ENCODE results near the gene KMT2B.

KMT2B gene

GRCh38 chr19:35718345-35719041 lies 690 bp downstream of the KMT2B start:
- Histone ChIP-seq H3K36me3 (ENCODE audit: control insufficient read depth, insufficient read depth, low read length) (no peaks in the 10 kb centered on the region), H3K27ac (peak overlapping the region; percentile 65), H3K79me2 (peaks cover 37% of the 10 kb centered on the region), H3K4me3 (ENCODE audit: low read depth, low read length) (peak overlapping the region; percentile 52), H3K9ac (peak overlapping the region; percentile 46), H3K4me2 (ENCODE audit: low read length) (peak overlapping the region; percentile 63), H3K27me3 (ENCODE audit: control insufficient read depth, insufficient read depth, low read length) (no peaks in the 10 kb centered on the region), H3K4me1 (peaks cover 7% of the 10 kb centered on the region), H2AFZ (peak overlapping the region; percentile 70), H3K9me3 (ENCODE audit: control insufficient read depth, low read length) (no peaks in the 10 kb centered on the region)
- no peak for TF ChIP-seq CTCF (IDR thresholded peaks at IDR 0.05)

- Histone ChIP-seq H3K4me2 (ENCODE audit: low read length) (no peak overlapping the region), H3K27ac (no peak overlapping the region), H2AFZ (no peak overlapping the region), H3K36me3 (ENCODE audit: control insufficient read depth, insufficient read depth, low read length) (no peaks in the 10 kb centered on the region), H3K79me2 (peaks cover 37% of the 10 kb centered on the region), H3K4me1 (peaks cover 7% of the 10 kb centered on the region), H3K9ac (no peak overlapping the region), H3K27me3 (ENCODE audit: control insufficient read depth, insufficient read depth, low read length) (no peaks in the 10 kb centered on the region), H3K9me3 (ENCODE audit: control insufficient read depth, low read length) (no peaks in the 10 kb centered on the region), H3K4me3 (ENCODE audit: low read depth, low read length) (no peak overlapping the region)
- TF ChIP-seq CTCF (IDR thresholded peaks at IDR 0.05), result no peak
These were observed 1.8 kb downstream of the KMT2B start for GRCh38 chr19:35719402-35720162.

- Histone ChIP-seq H3K4me2 (ENCODE audit: low read length) (no peak overlapping the region), H2AFZ (no peak overlapping the region), H3K9me3 (ENCODE audit: control insufficient read depth, low read length) (no peaks in the 10 kb centered on the region), H3K27me3 (ENCODE audit: control insufficient read depth, insufficient read depth, low read length) (no peaks in the 10 kb centered on the region), H3K9ac (no peak overlapping the region), H3K27ac (no peak overlapping the region), H3K4me1 (peaks cover 7% of the 10 kb centered on the region), H3K36me3 (ENCODE audit: control insufficient read depth, insufficient read depth, low read length) (no peaks in the 10 kb centered on the region), H3K4me3 (ENCODE audit: low read depth, low read length) (no peak overlapping the region), H3K79me2 (peaks cover 38% of the 10 kb centered on the region)
- no peak for TF ChIP-seq CTCF (IDR thresholded peaks at IDR 0.05)
These were observed 2.3 kb downstream of the KMT2B start for GRCh38 chr19:35720163-35720524.

GRCh38 chr19:35720648-35721047 lies 2.8 kb downstream of the KMT2B start:
- H3K9me3 ChIP-seq (ENCODE audit: control insufficient read depth, low read length), result no peaks in the 10 kb centered on the region
- H3K27me3 ChIP-seq (ENCODE audit: control insufficient read depth, insufficient read depth, low read length), result no peaks in the 10 kb centered on the region
- H3K27ac ChIP-seq, result no peak overlapping the region
- no peak for TF ChIP-seq CTCF (IDR thresholded peaks at IDR 0.05)
- H3K36me3 ChIP-seq (ENCODE audit: control insufficient read depth, insufficient read depth, low read length), result no peaks in the 10 kb centered on the region
- no peak overlapping the region for H3K9ac ChIP-seq
- H3K79me2 ChIP-seq, result peaks cover 40% of the 10 kb centered on the region
- H3K4me2 ChIP-seq (ENCODE audit: low read length), result no peak overlapping the region
- H3K4me1 ChIP-seq, result peaks cover 4% of the 10 kb centered on the region
- no peak overlapping the region for H2AFZ ChIP-seq
- H3K4me3 ChIP-seq (ENCODE audit: low read depth, low read length), result no peak overlapping the region

Data from parathyroid adenoma (tissue), 2 donors.